Stomach (tissue), 4 donors: ENCODE data around the gene PDP2.

Experiments used
- EP300 ChIP-seq: sonication (generic); formaldehyde crosslinking; IDR thresholded peaks from one replicate; pipeline ENCODE4 v1.6.1; 2017; ENCODE audit warnings: antibody characterized with exemption
- POLR2A ChIP-seq, 4 donors: fragments of 450-650 bp; IDR thresholded peaks; one replicate each; pipeline ENCODE4 v1.6.1; 2016; ENCODE audit warnings: antibody characterized with exemption in 4 of 4, control low read depth in 2 of 4, mild to moderate bottlenecking in 1 of 4, moderate library complexity in 1 of 4
- TF ChIP-seq, protein P1 (sequence below), 7 experiments: fragments of 450-650 bp in 4 of 7; fragments of 200-600 bp in 3 of 7; sonication (generic) in 3 of 7; IDR thresholded peaks; one replicate each; pipeline ENCODE4 v1.5.1; 2016 to 2019; ENCODE audit warnings: antibody characterized with exemption in 7 of 7, control low read depth in 2 of 7, mild to moderate bottlenecking in 1 of 7

- TF ChIP-seq, protein P1, sequence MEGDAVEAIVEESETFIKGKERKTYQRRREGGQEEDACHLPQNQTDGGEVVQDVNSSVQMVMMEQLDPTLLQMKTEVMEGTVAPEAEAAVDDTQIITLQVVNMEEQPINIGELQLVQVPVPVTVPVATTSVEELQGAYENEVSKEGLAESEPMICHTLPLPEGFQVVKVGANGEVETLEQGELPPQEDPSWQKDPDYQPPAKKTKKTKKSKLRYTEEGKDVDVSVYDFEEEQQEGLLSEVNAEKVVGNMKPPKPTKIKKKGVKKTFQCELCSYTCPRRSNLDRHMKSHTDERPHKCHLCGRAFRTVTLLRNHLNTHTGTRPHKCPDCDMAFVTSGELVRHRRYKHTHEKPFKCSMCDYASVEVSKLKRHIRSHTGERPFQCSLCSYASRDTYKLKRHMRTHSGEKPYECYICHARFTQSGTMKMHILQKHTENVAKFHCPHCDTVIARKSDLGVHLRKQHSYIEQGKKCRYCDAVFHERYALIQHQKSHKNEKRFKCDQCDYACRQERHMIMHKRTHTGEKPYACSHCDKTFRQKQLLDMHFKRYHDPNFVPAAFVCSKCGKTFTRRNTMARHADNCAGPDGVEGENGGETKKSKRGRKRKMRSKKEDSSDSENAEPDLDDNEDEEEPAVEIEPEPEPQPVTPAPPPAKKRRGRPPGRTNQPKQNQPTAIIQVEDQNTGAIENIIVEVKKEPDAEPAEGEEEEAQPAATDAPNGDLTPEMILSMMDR (IDR thresholded peaks at IDR 0.05) = no peak
- TF ChIP-seq EP300 (no peak), POLR2A (IDR thresholded peaks at IDR 0.05) (no peak)
These were observed 2.4 kb downstream of the PDP2 start for GRCh38 chr16:66882702-66883101.
